Stimulated activated CD8-positive, alpha-beta memory T cell treated with anti-CD3 and anti-CD28 coated beads, Interleukin-7, amount 100 ng/mL, for 24 hours (primary cell): ENCODE results near the gene ADGRF1.
"Not testable (repeated sequence)": the region's sequence is repeated elsewhere in the genome, so short reads cannot be mapped to it uniquely, and the experiment has no call there.

Source experiments
- DNase-seq: peaks from one replicate; pipeline ENCODE4 v3.0.0-alpha.2; 2020; ENCODE audit warnings: low read depth

The ADGRF1 gene

DNA sequence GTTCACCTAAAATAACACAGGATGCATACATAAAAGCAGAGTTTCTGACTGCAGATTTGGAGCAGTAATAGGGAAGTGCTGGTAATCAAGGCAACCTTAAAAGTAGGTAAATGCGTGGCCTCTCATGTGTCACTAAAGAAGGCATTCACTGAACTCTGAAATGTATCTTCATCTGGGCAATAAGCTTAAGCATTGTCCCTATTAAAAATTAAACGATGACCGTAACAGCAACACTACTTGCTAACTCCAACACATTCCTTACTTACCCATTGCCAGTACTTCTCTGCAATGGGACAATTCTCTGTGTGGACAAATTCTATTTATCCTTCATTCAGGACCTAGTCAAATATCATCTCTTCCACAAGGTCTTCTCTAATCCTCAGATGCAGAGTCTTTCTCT is 19.9 kb downstream of the ADGRF1 start:
- DNase-seq = no peak

DNA sequence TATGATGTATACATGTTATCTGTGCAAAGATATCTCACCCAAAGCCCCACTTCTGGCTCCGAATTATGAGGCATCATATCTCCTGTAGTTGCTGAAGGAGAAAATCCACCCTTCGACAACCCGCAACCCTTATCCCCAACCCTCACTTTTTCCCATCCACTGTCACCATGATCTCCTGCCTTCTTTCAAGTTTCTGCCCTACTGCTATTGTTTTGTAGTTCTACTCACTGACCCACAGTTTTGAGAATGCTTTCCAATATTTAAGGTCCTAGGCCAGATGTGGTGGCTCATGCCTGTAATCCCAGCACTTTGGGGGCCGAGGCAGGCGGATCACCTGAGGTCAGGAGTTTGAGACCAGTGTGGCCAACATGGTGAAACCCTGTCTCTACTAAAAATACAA is 22.2 kb downstream of the ADGRF1 start:
- DNase-seq = no peak

DNA sequence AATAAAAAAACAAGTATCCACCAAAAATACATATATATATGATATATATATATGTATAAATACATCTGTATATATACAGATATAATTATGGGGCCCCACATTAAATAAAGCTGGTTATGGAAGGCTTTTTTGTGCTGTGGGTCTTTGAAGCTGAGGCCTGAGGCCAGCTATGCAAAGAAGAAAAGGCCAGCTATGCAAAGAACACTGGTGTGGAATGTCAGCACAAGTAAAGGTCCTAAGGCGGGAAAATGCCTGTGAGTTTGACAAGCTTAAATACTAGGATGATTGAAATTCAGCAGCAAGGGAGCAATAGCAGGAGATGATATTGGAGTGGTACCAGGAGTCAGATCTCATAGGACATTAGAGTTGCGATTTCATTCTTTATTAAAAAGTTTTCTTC is 25.2 kb downstream of the ADGRF1 start:
- DNase-seq = no peak

DNA sequence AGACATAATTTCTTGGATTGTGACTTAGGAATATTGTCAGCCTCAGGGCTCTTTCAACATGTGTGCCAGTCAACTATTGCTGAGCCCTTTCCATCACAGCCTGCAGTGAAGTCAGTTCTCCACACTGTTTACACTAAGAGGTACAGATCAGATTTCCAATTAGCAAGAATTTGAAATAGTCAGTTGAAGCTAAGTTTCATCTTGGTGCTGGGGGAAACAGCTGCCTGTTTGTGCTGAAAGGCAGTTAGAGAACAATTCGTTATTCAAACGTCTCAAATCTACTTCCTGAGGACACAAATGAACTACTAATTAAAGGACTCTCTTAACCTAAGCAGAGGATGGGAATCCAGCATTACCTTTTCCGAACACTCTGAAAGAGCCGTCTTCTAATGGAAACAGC is 25.9 kb downstream of the ADGRF1 start:
- DNase-seq = no peak

DNA sequence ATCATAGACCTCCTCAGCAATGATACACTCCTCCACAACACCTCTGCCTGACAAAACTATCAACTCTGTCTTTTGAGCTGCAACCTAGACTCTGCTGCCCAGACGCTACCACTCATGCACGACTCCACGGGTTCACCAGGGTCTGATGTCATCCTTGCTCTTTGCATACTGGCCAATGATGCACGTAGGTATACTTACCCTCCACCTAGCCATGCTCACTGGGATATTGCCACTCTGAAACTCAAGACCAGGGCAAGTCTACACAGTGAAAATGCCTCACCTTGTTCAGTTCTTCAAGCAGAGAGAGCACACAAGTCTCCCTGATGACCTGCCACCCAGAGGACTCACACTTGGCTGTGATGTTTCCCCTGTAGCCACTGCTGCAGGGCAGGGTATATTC is 27.7 kb downstream of the ADGRF1 start:
- no peak for DNase-seq

DNA sequence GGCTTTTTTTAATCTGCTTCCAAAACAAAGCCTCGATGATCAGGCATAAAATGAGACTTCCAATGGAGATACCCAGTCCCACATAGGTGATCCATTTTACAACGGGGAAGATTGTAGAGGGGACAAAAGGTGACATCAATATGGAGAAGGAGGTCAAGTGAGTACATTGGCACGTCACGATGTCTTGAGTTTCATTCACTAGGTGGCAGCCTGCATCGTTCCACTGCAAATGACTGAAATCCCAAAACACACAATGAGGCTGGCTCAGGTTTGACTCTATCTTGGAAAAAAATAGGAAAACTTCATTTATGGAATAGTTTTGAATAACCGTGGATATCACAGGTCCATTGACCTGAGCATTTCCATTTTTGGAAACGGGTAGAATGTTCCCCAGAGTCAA is 32.5 kb downstream of the ADGRF1 start:
- no peak for DNase-seq

DNA sequence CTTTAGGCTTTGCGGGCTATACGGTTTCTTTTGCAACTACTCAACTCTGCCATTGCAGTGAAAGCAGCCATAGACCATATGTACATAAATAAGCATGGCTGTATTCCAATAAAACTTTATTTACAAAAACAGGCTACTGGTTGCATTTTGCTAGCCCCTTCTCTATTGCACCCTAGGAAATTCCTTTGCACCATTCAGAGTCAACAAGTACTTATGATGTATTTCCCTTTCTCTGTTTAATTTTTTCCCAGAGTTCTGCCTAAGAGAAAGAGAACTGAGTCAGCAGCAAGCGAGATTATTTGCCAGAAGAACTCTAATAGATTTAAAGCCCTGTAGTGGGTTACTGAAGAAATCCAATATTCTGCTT is 33.8 kb downstream of the ADGRF1 start:
- no peak for DNase-seq

DNA sequence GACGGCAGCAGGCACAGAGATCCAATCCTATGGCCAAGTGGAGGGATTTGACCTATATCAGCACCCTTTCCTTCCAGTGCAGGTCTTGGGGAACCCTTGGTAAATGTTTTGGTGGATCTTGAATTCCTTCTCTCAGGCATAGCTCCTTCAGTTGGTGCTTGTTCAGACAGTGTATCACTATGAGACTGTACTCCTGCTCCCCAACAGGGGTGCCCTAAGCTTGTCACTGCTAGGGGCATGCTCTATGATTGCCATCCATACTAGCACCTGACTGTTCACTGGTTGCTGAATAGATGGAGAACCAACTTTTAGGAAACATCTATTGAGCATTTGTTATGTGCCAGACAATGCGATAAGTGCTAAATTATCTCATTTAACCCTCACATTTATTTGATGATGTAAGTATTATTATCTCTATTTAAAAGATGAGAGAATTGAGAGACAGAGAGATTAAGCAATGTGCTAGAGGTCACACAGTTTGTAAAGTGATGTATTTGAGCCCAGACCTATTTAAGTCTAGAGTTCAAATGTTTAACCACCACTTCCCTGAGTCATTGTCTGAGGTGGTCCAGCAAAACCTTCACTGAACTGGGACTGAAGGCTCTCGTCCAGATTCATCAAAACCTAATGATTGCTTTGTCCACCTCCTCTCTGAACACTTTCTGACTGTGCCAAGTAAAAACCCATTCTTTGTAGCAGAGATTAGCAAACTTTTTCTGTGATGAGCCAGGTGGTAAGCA is 34.3 kb downstream of the ADGRF1 start:
- no peak for DNase-seq

DNA sequence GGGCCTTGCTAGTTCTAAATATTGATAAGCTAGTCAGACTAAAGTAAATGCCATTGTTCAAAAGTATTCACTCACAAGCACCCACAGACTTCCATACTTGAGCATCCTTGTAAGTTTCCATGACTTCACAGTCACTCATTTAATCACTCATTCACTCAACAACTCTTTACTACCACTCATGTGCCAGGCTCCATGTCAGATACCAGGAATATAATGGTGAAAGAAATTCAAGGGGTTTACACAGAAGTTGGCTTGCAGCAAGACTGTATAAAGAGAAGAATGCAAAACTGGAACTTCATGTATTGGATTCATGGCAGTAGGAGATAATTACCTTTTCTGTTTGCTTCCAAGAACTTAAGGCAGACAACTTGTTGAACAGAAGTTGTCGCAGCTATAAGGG is 36.6 kb downstream of the ADGRF1 start:
- no peak for DNase-seq

DNA sequence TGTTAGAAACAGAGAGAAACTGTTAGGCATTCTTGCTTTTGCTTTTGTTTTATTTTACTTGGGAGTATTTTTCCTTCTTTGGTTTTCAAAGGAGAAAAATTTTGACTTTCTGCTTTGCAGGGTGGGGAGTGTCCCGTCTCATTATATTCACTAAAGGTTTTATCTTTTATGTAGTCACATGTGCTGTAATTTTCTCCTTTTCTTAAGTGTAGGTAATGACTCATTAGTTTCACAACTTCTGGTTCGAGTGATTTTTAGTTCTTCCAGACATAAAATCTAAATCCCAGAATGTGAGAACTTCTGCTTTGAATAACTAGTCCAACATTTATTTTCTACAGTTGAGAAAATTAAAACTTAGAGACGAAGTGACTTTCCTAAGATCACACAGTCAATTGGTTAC is 37.7 kb downstream of the ADGRF1 start:
- DNase-seq = no peak

DNA sequence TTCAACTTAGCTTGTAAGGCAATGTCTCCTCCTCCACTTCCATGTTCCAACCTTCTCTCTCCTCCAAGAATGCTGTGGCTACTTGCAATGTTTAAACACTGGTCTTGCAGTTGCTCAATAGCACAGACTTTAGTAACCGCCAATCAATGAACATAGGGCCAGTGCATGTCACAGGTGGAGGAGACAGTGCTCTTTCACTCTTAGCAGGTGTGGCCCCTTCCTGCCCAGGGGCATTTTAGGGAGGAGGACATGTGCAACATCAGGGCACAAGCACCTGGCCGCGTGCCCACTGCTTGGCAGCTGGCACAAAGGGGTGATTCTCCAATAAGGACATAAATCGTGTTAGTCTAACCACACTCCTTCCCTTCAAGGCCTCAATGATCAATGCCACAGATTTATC is 41.3 kb downstream of the ADGRF1 start:
- DNase-seq = no peak

DNA sequence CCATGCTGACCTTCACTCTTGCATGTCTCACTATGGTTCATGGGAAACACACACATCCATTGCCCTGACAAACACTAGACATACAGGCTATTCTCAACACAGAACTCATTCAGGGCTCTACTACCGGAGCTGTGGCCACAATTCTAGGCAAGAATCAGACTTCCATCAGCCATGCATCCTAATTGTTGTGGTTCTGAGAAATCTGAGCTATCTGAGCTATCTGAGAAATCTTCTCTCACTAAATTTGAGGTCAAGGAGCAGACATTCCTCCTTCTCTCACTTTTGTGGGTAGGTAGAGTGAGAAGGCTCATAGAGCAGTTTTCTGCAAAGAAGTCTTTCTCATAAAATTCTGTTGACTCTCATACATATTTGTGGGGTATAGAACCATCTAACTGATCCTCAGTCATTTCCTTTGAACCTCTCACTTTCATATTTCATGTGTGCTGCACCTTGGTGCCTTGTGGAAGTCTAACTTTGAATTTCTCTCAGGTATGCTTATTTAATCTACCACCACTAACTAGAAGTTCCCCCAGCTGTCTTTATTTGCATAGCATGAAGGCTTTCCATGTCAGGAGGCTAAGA is 43.6 kb downstream of the ADGRF1 start:
- no peak for DNase-seq

DNA sequence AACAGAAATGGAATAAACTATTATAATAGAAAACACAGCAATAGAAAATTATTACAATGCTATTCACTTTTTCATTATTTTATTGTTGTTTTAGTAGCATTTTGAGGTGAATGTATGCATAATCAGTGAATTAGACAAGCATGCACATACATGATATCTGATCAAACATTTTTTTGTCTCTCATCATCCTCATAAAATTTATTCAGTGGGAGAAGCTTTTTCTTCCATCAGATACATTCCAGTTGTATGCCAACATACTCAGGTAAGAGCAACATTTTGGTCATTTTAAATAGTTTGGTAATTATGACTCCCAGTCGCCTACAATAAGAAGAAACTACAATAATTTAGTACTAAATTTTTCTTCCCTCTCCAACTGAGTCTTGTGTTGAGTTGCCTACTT is 44.5 kb downstream of the ADGRF1 start:
- DNase-seq = no peak

DNA sequence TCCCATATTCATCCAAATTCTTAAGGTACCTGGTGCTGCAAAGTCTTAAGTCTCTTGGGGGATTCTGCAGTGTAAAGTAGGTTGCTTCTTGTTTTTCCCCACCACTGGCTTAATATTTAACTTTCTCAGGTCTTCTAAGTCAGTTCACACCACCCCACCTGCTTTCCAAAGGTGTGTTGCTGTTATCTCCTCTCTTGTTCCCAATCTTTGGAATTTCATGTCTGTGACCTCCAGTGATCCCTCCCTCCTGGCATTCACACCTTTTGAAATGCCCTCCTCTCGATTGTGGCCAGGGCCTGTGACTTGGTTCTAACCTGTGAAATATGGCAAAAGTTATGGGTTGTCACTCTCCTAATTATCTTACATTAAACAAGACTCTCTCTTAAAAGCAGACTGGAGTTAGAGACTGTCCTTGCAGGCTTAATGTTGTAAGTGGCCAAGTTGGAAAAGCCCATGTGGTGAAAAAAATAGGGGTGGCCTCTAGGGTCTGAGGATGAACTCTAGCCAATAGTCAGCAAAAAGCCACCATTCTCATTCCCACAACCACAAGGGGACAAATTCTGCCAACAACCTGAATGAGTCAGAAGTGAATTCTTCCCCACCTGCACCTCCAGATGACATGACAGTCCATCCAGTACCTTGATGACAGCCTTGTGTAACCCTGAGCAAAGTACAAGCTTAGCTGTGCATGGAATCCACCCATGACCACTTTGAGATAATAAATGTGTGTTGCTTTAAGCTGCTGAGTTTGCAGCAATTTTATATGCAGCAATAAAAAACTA is 45.1 kb downstream of the ADGRF1 start:
- no peak for DNase-seq

DNA sequence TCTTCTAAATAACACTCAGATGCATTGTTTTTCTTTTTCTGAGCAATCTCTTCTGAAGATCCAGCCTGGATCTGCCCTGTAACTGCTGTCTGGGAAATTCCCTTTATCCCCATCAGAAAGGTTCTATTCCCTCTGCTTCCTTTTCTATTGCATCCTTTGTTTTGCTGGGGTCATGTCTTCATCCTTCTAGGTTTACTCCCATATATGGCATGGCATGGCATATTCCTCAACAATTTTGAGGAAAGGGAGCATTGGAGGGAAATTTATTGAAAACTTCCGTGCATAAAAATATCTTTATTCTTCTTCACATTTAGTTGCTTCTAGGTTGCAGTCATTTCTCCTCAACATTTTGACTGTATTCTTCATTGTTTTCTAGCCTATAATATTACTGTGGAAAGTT is 47.2 kb downstream of the ADGRF1 start:
- no peak for DNase-seq

DNA sequence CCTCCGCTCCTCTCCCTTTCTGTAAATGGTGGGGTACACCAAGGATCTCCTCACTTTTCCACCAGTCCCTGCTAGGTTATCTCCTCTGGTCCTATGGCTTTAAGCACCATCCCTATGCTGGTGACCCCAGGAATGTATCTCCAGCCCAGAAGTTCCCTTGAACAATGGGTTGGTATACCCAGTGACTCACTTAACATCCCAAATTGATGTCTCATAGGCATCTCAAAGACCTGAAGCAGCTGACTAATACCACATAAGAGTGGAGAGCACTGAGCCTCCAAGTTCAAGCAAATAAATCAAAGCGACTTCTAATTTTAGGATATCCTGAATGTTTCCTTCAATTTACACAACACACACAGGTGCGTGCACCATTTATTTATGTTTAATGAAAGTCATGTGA is 48.3 kb downstream of the ADGRF1 start:
- no peak for DNase-seq

DNA sequence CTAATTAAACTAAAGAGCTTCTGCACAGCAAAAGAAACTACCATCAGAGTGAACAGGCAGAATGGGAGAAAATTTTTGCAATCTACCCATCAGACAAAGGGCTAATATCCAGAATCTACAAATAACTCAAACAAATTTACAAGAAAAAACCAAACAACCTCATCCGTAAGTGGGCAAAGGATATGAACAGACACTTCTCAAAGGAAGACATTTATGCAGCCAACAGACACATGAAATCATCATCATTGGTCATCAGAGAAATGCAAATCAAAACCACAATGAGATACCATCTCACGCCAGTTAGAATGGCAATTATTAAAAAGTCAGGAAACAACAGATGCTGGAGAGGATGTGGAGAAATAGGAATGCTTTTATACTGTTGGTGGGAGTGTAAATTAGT is 49.7 kb downstream of the ADGRF1 start:
- not testable (repeated sequence) for DNase-seq

DNA sequence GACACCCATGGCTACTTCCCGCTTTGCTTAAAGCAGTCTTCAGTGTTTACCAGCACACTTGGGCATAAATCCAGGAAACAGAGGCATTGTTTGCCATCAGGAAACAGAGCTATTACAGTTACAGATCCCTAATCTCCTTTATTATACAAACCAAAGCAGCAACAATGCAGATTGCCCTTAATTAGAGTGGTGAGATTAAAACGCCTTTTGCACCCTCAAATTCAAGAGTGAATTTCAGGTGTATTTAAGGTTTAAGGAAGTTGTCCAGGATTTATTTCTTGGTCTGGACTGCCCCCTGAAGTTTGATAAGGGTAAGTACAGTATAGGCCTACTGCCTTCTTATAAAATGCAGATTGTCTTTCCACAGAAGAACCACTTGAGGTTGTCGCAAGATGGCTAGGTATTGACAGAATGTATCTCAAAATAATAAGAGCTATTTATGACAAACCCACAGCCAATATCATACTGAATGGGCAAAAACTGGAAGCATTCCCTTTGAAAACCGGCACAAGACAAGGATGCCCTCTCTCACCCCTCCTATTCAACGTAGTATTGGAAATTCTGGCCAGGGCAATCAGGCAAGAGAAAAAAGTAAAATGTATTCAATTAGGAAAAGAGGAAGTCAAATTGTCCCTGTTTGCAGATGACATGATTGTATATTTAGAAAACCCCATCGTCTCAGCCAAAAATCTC is 51.2 kb downstream of the ADGRF1 start:
- DNase-seq = not testable (repeated sequence)

DNA sequence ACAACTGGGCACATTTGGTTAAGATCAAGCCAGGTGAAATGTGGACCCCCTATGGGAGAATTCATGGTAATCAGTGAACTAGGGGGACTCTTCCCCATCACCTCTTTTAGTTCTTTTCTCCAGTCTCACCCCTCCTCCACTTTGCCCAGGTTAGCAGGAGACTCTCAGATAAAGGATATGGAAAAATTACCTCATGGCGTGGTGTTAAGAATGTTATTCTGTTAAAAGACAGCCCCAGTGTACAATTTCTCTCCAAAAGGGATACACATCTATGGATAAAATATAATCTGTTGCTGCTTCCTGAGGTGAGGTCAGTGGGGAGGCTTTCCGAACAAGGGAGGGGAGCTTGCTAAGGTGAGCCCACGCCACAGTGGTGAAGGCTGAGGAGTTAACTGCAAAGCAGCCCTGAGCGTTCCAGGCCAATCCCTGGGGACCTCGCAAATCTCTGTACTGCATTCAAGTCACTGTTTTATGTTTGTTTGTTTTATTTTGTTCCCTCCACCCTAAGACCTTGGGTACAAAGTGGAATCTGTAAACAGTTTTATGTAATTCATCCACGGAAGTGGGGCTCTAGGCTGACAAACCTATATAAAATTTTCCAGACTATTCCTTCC is 52.0 kb downstream of the ADGRF1 start:
- no peak for DNase-seq

DNA sequence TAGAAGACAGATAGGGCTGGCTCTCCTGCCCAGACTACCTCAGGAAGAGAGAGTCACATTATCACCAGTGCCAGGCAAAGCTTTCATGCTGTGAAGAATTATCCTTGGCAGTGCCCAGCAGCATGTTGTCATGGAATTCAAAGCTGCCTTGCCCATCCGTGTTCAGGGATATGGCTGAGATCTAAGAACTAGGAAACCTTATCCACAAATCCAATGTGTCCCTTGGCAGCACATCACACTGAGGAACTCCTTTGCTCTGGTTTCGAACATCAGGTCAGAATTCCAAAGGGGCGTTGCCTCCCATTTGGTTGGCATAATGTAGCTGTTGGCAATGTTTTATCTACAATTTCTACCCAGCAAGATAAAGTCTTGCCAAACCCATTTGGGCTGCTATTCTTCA is 52.7 kb downstream of the ADGRF1 start:
- DNase-seq = no peak

DNA sequence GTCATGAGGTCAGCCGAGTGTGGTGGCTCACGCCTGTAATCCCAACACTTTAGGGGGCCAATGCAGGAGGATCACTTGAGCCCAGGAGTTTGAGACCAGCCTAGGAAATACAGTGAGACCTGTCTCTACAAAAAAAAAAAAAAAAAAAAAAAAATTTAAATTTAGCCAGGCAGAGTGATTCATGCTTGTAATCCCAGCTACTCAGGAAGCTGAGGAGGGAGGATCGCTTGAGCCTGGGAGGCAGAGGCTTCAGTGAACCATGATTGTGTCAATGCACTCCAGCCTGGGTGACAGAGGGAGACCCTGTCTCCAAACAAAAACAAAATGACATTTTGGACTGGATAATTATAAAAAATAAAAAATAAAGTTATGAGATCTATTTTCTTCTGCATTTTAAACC is 56.2 kb downstream of the ADGRF1 start:
- DNase-seq = no peak

DNA sequence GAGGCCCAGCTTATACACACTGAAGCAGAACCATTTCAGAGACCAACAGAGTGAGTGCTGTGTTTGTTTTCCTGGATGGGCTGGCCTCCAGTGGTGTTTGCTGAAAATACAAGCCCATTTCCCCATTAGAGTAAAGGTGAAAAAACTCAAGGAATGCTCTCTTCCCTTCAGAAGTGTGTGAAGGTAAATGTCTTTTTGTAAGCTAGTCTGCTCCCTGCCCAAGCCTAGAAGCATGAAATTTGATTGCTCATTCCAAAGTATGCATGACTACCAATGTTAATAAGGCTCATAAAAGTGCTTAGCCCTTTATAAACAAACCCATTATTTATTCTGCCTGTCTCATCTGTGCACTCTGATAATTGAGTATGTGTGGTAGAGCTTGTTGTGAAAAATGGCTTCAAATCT is 59.1 kb downstream of the ADGRF1 start:
- no peak for DNase-seq
